Activated CD4-positive, alpha-beta T cell treated with anti-CD3 and anti-CD28 coated beads, Interleukin-2, amount 50 U/mL, for 48 hours (primary cell): ENCODE measurements around the gene RELA.
A peak's percentile ranks its signal among the peaks of the same experiment; 100 is the strongest.
"Not testable (repeated sequence)": the region's sequence is repeated elsewhere in the genome, so short reads cannot be mapped to it uniquely, and the experiment has no call there.

Experiments used
- DNase-seq, 2 experiments: peaks; one replicate each; pipeline ENCODE4 v3.0.0-alpha.2; 2020

The RELA gene

DNA sequence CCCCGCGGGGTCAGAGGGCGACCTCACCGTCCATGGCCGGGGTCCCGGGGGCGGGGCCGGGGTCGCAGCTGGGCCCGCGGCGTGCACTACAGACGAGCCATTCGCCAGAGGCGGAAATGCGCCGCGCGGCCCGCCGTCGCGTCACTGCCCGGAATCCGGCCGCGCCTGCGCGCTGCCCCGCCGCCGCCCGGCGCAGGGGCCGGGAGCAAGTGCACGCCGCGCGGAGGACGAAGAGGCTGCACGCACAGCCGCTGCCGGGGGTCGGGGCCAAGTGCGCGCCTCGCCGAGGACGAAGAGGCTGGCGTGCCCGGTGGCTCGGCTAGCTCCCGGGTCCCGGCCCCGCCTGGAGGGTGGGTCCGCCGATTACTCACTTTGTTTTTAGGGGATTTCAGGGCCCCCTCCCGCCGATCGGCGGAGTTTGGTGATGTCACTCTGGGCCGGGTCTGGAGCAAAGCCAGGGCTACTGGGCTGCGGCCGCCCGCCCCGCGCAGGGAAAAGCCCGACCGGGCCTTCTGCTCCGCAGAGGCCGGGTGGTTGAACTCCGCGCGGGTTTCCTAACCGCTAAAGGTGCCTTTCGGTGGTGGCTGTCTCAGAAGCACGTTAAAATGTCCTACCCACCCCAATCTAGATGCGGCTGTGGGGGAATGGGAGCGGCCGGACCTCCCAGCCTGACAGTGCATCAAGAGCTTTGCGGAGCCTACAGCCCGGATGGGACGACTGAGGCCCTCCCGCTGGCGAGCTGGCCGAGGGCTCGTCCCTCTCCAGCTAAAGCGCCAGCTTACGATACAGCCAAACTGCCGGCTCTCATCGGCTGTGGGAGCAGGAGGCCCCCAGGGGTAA lies at the start of gene RELA:
RELA (minus strand) TSS at position 118 of the 840 bp plus-strand sequence; CDS start at position 34, 84 bp downstream.
- DNase-seq: peak; percentile 88 to 92

DNA sequence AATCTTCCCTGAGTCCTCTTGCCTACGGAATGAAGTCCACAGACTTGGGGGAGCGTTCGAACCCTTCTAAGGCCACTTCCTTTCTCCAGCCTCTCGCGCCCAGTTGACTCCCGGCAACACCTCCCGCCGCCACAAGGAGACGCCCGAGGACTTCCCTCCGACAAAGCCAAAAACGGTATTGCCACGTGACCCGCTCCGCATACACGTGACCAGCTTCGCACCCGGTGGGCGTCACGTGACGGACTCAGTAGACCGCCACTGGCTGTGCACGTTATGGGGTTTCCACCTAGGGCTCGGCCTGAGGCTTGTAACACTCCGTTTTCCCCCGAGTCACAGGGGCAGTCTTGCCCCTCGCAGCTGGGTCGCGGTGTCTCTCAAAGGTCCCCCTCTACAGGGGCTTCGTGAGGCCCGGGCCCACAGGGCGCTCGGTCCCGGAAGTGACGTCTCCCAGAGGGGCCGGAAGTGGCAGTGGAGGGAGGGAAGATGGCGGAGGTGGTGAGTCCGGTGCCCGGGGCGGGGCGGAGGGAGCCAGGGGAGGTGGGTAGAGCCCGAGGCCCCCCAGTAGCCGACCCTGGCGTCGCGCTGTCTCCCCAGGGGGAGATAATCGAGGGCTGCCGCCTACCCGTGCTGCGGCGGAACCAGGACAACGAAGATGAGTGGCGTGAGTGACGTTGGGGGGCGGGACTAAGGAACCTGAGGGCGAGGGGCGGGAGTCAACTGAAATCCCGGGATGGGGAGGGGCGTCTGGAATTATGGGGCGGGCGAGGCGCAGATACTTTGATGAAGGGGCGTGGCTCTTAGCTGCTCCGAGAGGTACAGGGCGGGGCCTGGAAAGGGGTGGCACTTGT lies 49.3 kb upstream of the RELA start, which contains the start of gene KAT5:
KAT5 (plus strand) TSS at position 468 of the 848 bp plus-strand sequence; CDS start at position 484, 16 bp downstream.
- peak; percentile 99 for DNase-seq

DNA sequence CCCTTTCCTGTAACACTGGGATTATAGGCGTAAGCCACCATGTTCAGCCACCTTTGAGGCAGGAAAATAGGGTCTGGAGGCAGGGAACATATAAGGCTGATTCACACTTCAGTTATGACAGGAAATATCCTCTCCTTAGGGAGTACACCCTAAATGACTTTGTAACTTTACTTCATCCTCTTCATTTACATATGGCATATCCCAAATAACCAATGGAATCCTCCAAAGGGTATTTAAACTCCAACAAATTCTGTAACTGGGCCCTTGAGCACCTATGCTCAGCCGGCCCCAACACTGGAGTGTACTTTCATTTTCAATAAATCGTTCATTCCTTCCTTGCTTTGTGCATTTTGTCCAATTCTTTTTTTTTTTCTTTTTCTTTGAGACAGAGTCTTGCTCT lies 47.7 kb upstream of the RELA start:
- DNase-seq: no peak

DNA sequence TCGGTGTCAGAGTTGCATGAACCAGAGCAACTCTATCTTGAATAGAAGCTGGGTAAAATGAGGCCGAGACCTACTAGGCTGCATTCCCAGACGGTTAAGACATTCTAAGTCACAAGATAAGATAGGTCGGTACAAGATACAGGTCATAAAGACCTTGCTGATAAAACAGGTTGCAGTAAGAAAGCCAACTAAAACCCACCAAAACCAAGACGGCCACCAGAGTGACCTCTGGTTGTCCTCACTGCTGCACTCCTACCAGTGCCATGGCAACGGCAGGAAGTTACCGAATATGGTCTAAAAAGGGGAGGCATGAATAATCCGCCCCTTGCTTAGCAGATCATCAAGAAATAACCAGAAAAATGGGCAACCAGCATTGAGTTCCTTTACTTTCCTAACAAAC lies 46.9 kb upstream of the RELA start:
- no peak for DNase-seq

DNA sequence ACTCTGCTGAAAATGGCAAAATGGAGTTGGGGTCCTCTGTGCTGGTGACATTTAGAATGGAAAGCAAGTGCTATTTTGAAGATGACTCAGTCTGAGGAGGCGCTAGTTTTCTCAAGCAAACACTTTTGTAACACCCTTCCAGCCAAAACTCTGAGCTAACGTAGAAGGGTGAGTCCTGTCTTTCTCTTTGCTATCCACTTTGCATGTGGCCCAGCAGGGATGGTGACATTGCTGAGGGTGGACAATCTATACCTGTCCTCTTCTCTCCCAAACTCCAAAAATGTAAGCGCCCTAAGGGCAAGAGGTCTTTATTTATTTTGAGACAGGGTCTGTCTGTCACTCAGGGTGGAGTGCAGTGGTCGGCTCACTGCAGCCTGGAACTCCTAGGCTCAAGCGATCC lies 45.7 kb upstream of the RELA start:
- no peak for DNase-seq

DNA sequence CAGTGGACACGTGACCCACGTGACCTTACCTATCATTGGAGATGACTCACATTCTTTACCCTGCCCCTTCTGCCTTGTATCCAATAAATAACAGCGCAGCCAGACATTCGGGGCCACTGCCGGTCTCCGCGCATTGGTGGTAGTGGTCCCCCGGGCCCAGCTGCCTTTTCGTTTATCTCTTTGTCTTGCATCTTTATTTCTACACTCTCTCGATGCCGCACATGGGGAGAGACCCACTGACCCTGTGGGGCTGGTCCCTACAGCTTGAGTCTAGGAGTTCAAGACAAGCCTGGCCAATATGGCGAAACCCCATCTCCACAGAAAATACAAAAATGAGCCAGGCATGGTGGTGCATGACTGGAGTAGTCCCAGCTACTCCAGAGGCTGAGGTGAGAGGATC lies 44.3 kb upstream of the RELA start:
- DNase-seq: not testable (repeated sequence)

DNA sequence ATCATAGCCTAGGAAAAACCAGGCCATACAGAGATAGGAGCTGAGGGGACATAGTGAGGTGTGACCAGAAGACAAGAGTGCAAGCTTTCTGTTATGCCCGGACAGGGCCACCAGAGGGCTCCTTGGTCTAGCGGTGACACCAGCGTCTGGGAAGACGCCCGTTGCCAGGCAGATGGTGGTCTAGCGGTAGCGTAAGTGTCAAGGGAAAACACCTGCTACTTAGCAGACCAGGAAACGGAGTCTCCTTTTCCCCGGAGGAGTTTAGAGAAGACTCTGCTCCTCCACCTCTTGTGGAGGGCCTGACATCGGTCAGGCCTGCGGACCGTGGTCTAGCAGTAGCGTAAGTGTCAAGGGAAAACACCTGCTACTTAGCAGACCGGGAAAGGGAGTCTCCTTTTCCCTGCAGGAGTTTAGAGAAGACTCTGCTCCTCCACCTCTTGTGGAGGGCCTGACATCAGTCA lies 43.6 kb upstream of the RELA start:
- DNase-seq: peak; percentile 84 to 87

DNA sequence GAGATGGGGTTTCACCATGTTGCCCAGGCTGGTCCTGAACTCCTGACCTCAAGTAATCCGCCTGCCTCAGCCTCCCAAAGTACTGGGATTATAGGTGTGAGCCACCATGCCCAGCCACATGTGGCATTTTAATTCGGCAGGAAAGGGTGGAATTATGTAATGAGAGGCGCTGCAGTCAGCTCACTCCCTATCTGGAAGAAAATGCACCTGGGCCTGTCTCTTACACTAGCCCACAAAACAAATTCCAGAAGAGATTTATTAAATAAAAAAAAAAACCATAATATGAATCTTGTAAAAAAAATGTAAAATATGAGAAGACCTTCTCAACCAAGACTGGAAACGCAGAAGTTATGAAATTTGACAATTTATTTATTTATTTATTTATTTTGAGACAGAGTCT lies 41.1 kb upstream of the RELA start:
- no peak for DNase-seq

DNA sequence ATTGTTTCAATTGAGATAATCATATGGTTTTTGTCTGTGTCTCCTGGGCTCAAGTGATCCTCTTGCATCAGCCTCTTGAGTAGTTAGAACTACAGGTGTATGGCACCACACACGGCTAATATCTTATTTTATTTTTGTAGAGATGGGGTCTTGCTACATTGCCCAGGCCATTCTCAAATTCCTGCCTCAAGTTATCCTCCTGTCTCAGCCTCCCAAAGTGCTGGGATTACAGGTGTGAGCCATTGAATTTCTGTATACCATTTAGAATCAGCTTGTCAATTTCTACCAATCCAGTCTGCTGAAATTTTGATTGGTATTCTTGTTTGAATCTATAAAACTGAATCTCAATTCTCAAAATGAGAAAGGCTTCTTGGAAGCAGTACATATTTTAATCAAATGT lies 39.0 kb upstream of the RELA start:
- no peak for DNase-seq

DNA sequence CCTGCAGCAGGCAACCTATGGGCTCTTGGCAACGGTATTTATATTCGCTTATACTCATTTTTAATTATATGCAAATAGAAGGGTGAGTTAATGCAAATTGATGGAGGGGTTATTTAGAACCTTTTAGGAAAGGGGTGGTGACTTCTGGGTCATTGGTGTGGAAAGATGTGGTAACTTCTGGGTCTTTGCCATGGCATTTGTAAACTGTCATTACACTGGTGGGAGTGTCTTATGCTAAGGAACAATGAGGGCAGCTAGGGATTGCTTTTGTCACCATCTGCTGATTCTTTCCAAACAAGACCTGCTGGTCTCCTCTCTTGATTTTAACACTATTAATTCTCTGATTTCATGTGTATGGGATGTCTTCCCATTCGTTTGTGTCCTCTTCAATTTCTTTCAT lies 37.7 kb upstream of the RELA start:
- DNase-seq: no peak

DNA sequence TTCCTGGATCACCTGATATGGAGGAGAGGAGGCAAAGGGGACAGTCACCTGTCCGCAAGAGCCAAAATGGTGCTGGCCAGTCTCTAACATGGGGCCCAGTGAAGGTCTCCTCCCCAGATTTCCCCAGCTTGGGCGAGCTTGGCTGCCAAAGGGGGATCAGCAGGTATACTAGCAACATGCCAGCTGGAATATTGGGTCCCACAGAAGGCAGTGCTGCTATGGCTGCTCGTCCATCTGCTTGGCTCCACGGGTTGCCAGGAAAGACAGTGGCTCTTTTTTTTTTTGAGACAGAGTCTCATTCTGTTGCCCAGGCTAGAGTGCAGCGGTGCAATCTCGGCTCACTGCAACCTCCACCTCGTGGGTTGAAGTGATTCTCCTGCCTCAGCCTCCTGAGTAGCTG lies 36.6 kb upstream of the RELA start:
- DNase-seq: no peak

DNA sequence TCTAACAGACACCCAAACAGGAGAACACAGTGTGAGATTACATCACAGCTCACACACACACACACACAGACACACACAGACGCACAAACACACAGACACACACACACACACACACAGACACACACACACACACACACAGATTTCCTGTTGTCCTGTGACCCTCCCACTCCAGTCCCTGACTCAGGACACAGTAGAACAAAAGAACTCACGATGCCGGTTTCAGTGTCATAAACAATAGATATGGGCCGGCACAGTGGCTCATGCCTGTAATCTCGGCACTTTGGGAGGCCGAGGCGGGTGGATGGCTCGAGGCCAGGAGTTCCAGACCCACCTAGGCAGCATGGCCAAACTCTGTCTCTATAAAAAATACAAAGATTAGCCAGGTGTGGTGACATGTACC lies 35.5 kb upstream of the RELA start:
- no peak for DNase-seq

DNA sequence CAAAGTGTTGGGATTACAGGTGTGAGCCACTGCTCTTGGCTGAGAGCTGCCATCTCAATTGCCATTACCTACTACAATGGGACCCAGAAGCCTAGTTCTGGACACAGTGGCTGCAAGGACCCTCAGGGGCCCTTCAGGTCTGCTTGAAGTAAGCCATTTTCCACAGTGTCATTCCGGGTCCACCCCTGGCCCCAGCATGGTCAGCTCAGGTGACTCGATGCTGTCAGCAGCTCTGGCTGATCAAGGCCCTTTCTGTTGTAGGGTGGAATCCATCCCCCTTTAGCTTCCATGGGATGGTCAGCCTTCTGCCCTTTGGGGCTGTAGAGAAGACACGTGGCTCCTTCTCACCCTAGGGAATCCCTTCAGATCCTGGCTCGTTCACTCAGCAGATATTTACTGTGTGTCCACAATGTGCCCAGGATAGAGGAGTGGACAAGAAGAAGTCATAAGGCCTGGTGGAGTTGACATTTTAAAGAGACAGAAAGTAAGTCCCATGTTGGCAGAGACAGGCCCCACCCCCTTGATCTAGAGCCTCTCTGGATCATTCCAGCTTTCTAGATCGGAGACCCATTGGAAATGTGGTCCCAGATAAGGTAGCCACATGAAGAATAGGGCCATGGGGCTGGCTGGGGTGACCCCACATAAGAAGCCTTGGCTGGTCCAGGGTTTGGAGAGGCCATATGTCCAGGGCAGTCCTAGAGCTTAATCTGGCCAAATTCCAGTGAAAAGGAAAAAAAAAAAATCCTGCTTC lies 34.3 kb upstream of the RELA start:
- no peak for DNase-seq

DNA sequence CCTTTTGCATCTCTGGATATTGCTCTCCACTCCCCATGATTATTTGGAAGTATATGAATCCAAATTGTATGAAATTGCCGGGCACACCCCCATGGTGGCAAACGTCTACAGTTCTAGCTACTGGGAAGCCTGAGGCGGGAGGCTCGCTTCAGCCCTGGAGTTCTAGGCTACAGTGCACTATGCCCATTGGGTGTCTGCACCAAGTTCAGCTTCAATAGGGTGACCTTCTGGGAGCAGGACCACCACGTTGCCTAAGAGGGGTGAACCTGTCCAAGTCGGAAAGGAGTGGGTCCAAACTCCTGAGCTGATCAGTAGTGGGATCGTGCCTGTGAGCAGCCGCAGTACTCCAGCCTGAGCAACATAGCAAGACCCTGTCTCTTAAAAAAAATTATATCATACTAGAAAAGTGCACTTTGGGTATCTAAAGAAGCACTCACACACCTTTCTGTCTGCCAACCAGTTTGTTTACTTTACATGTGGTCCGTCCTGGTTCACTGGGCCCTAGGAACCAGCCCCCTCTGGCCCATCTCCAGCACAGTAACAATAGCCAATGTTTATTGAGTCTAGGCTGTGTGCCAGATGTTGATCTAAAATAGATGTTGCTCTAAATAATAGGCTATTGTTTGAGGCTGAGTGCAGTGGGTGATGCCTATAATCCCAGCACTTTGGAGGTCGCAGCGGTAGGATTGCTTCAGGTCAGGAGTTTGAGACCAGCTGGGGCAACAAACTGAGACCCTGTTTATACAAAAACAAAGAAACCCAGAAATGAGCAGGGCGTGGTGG lies 32.9 kb upstream of the RELA start:
- no peak for DNase-seq

DNA sequence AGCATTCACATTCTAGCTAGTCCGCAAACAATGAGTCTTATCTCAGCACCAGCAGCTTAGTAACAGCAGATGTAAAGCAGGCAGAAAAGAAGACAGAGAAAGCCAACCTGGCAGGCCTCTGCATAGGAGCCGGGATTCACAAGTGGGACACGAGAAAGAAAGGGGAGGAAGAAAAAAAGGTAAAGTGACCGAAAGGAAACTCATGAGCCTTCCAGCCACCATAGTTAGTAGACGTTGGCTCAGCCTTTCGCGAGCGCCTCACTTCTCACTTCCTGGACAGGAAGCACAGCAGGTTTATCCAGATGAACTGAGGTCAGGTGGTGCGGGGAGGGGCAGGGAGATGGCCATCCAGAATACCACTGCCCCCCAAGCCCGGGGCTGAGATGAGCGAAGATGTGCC lies 29.7 kb upstream of the RELA start:
- no peak for DNase-seq

DNA sequence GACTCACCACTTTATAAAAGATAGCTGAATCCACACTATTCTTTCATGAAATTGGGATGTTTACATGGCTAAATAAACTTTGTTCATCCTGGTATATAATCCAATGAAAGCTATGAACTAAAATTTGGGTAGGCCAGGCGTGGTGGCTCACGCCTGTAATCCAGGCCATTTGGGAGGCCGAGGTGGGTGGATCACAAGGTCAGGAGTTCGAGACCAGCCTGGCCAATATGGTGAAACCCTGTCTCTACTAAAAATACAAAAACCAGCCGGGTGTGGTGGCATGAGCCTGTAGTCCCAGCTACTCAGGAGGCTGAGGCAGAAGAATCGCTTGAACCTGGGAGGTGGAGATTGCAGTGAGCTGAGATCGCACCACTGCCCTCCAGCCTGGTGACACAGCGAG lies 29.1 kb upstream of the RELA start:
- DNase-seq: not testable (repeated sequence)

DNA sequence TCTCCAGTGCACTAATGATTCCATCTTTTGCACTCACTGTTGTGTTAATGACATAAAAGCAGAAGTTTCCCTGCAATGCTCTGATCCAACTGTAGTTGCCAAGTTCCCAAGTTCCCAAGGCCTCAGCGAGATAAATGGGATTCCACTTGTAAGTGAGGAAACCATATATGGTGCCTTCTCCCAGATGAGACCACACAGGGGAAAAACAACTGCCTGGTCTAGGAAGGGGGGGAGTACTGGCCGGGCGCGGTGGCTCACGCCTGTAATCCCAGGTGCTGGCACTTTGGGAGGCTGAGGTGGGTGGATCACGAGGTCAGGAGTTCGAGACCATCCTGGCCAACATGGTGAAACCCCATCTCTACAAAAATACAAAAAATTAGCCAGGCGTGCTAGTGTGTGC lies 23.3 kb upstream of the RELA start:
- no peak for DNase-seq

DNA sequence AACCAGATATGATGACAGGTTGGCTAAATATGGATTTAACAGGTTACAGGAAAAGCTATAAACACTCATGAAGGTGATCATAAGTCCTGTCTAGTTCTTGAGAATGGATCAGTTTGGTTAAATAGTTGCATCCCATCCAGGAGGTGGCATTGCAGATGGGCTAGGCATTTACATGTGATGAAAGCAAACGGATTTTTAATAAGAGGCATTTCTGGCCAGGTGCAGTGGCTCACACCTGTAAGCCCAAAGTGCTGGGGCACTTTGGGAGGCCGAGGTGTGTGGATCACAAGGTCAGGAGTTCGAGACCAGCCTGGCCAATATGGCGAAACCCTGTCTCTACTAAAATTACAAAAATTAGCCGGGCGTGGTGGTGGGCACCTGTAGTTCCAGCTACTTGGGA lies 20.8 kb upstream of the RELA start:
- not testable (repeated sequence) for DNase-seq

DNA sequence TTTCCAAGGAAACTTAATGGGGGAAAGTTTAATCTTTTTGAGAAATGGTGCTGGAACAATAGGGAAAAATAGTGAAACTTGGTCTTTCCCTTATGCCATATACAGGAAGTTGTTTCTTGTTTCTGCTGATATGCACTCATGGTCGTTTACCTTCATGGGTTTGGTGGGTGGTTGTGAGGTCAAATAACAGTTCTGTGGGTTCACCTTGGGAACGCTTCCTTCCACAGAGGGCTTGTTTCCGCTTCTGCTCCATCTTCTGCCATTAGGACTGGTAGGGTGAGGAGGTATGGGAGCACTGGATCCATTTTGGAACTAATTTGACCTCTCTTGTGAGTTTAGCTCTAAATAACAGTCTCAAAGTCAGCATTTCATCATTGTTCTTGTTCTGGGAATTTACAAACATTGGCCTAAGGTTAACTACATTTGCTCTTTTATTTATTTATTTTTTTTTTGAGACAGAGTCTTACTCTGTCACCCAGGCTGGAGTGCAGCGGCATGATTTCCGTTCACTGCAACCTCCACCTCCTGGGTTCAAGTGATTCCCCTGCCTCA lies 17.6 kb upstream of the RELA start:
- no peak for DNase-seq

DNA sequence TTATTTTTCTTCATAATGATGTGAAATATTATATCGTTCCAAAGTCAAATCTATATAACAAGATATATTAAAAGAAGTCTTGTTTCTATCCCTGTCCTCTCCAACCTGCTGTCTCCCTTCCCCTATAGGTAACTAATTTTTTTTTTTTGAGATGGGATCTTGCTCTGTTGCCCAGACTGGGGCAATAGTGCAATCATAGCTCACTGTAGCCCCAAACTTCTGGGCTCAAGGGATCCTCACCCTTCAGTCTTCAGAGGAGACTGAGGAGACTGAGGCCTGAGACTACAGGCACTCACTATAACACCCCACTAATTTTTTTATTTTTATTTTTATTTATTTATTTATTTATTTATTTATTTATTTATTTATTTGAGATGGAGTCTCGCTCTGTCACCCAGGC lies 10.3 kb upstream of the RELA start:
- no peak for DNase-seq

DNA sequence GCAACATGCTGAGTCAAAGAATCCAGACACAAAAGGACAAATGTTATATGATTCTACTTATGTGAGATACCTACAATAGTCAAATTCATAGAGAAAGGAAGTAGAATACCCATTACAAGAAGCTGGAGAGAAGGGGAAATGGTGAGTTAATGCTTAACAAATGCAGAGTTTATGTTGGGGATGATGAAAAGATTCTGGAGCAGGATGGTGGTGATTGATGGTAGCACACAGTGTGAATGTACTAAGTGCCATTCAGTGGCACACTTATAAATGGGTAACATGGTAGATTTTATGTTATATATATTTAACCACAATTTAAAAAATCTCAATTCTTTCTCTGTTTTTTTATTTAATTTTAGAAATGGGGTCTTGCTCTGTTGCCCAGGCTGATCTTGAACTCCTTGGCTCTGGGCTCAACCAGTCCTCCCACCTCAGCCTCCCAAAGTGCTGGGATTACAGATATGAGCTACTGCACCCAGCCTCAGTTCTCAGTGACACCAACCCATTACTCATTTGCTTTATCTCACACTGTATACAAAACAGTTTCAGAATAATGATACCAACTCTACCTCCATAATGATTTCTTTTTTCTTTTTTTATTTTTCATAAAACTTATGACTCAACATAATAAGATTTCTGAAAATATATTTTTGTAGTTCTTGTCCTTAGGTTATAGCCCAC lies 9.6 kb upstream of the RELA start:
- DNase-seq: no peak
